Measurements from ENCODE around the gene AP1G2.

Gene AP1G2

GRCh38 chr14:23513005-23513817, 54.4 kb downstream of the AP1G2 start:
- no peak overlapping the region for H3K4me3 ChIP-seq (replicated peaks in 1 of 2; ENCODE audit: low read depth in 2 of 2, low read length in 2 of 2)
- no peak for DNase-seq (ENCODE audit: low read depth in 2 of 2)
- no peak for TF ChIP-seq CTCF (IDR thresholded peaks at IDR 0.05; ENCODE audit: low read depth, low read length)

GRCh38 chr14:23512156-23512555, 55.4 kb downstream of the AP1G2 start:
- TF ChIP-seq CTCF (IDR thresholded peaks at IDR 0.05; ENCODE audit: low read depth, low read length), result no peak
- H3K4me3 ChIP-seq (replicated peaks in 1 of 2; ENCODE audit: low read depth in 2 of 2, low read length in 2 of 2), result no peak overlapping the region
- DNase-seq (ENCODE audit: low read depth in 2 of 2), result no peak
